Right kidney (tissue), 1 donor: ENCODE measurements around the gene ANO7.

ENCODE experiments used
- DNase-seq: peaks from one replicate; pipeline ENCODE4 v3.0.0-alpha.2; 2016

ANO7 gene

DNA sequence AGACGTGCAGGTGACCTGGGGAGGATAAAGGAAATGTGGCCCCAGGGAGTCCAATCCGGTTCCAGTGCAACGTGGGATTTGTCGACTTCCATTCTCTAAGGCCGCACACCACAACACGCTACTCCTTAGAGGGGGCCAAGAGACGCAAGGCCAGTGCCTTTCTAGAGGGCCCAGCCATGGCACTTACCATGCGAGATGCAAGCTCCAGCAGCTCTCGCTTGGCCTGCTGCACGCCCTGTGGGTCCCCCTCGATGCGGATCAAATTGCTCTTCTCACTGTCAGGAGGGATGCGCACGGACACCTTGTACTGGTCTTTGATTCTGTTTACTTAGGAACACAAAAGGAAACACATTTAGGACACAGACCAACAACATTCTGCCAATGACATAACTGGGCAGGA is 61.2 kb downstream of the ANO7 start:
- no peak for DNase-seq

DNA sequence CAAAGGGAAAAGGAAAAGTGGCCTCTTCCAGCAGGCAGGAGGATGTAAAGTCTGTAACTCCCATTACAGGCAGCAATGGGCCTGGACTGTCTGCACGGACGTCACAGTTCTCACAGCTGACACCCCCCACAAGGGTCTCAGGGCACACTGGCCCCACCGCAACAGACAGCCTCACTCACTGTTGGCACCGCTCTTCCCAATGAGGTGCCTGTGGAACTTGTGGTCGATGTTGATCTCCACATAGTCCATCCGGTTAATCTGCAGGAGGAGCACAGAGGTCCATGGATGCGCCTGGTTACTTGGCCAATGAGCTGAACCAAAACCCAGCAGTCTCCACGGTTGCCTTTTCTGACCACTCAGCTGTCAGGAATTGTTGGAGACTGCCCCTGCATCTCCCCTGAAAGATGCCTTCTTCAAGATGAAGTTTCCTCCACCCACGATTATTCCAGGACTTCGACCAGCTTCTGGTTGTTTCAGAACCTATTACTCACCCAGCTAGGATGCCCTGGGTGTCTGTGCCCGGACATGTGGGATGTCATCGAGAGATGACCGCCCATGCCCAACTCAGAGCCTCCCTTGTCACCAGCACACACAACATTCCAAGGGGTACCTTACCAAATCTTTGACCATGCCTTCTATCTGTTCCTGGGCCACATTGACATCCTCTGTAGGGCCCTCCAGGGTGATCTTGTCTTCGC is 64.5 kb downstream of the ANO7 start:
- DNase-seq: no peak

DNA sequence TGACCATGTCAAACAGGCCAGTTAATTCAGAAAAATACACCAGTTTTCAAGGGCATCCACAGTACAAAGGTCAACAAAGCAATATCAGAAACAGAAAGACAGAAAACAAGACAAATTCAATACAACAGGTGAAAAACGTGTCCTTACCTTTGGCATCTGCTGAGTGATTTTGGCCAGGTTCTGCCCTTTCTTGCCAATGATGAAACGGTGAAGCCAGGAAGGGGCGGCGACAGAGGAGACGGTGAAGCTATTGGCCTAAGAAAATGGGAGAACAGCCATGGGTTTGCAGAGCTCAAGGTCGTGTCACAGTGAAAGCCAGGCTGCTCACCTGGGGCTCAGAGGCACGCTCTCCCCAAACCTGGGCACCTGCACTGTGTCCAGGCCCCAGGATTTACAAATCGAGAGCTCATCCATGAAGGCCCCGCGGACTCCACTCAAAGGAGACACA is 66.5 kb downstream of the ANO7 start:
- no peak for DNase-seq

DNA sequence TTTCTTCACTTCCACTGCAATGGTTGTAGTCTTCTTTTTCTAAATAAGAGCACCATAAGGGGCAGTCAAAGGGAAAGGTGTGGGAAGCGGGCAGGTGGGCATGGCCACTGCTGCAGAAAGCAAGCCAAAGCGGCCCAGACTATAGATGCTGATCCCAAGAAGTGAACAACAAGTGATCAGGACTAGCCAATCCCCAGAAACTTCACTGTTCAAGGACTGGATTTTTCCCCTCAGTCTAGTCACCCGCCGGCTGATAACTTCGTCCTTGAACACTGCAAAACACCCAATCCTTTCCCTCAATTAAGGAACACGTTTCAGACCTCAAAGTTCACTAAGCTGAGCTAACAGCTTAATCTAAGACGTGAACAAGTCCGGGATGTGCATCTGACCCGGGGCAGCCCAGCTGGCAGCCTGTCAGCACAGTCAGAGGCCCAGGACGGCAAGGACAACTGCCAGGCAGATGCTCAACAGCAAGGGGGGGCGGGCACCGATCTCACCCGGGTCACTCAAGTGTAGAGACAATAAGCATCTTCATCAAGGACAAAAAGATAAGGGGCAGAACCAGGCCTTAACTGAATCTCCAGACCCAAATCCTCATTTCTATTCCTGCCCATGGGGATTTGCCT is 67.2 kb downstream of the ANO7 start:
- DNase-seq: no peak

DNA sequence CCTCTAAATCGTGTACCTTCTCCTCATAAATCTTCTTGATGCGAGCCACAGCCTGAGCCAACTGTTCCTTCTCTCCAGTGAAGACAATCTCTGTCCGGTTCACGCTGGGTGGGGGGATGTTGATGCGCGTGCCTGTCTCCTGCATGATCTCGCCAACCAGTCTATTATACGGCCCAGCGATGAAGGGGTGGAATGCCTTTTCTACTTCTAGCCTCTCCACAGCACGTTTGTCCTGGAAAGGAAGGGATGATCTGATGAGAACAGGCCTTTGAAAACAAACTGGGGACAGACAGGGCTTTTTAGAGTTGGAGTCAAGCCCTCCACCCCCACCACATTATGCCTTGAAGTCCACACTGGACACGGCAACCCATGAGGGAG is 67.7 kb downstream of the ANO7 start:
- no peak for DNase-seq

DNA sequence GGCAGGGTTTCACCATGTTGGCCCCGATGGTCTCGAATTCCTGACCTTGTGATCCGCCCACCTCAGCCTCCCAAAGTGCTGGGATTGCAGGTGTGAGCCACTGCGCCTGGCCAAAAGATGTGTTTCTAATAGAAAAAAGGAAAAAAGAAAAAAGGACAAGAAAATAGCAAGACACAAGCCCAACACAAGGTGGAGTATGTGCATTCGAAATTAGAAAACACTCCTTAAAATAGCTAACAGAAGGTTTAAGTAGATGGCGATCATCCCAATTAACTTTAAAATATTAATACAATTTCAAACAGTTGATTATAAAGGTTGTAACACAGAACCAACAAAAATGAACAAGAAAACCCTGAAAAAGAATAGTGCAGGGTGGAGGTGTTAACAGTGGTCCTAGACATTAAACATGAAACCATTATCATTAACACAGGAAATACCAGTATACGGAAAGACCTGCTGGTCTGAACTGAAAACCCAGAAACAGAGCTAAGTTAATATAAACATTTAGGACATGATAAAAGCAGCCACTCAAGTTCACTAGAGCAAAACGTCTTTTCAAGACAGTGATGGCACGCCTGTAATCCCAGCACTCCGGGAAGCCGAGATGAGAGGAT is 69.0 kb downstream of the ANO7 start:
- DNase-seq: no peak

DNA sequence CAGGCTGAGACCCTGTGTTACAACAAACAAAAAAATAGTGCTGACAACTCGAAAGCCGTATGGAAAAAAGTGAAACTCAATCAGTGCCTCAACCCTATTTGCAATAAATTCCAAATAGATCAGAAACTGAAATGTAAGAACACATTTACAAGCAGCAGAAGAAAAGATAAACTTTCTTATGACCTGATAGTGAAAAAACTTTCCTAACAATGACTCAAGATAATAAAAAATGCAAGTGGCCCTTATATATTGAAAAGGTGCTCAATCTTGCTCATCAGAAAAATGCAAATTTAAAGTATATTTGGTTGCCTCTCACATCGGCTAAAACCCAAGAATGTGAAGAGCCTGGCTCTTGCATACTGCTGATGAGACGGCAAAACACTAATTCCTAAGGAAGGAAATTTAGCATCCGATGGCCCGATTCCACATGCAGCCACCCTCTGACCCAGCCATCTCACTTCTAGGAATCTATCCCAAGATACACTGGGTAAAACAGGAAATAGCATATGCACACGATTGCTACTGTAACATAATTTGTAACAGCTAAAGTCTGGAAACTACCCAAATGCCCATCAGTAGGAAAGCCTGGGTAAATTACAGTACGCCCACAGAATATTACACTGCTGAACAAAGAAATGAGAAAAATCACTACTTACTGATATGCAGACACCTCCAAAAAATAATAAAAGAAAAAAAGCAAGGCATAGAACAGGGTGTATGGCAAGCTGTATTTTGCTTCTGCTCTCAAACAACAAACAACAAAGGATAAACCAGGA is 70.2 kb downstream of the ANO7 start:
- DNase-seq: no peak

DNA sequence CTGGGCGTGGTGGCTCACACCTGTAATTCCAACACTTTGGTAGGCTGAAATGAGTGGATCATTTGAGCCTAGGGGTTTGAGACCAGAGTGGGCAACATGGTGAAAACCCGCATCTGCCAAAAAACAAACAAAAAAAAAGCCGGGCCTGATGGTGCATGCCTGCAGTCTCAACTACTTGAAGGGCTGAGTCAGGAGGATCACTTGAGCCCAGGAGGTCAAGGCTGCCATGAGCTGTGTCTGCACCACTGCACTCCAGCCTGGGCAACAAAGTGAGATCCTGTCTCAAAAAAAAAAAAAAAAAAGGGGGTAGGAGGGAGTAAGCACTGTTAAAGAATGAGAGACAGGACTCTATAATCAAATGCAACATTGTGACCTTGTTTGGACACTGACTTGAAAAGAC is 72.4 kb downstream of the ANO7 start:
- no peak for DNase-seq

DNA sequence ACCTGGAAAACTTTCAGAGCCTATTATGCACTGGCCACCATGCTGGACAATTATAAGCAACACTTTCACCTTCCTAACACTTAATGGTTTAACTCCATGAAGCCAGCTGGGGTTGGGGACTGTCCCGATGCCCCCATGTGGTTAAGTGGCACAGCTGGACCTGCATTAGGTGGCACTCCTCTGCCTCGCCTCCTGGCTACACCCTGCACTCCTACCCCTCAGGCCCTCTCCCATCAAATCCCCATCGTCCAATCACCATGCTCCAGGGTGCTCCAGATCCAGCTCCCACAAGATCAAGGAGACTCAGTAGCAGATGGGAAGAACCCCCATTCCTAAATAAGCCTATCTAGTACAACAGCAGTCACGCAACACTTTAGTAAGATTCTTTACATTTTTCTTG is 73.2 kb downstream of the ANO7 start:
- no peak for DNase-seq

DNA sequence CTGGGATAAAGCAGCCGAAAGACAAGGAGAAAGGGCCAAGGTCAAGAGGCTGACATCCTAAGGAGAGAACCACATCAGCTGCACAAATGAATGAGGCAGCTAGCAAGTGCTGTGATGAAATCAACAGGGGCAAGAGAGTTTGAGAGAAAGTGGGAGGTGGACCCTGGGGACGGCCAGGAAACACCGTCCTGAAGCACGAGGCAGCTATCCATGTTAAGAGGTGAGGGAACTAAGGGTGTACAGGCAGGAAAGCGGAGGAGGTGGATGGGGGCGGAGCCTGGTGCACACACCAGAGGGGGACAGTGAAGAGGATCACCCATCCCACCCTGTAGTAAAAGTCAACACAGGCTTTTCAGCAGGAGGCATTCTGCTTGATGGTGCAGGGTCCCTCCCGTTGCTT is 74.6 kb downstream of the ANO7 start:
- no peak for DNase-seq

DNA sequence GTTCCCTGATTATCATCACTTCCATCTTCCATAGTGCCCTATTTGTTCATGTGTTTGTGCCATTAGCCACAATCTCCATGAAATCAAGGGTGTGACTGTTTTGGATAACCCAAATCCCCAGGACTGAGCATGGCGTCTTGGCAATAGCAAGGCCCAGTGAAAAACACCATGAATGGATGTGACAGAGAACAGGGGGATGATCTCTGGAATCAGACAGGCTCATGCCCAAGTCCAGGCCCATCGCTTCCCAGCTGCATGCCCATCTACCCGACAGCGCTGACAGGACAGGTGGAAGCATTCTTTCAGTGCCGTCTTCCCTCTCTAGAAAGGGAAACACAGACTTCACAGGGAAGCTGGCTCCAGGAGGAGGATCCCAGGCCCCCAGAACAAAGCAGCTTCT is 77.0 kb downstream of the ANO7 start:
- DNase-seq: no peak

DNA sequence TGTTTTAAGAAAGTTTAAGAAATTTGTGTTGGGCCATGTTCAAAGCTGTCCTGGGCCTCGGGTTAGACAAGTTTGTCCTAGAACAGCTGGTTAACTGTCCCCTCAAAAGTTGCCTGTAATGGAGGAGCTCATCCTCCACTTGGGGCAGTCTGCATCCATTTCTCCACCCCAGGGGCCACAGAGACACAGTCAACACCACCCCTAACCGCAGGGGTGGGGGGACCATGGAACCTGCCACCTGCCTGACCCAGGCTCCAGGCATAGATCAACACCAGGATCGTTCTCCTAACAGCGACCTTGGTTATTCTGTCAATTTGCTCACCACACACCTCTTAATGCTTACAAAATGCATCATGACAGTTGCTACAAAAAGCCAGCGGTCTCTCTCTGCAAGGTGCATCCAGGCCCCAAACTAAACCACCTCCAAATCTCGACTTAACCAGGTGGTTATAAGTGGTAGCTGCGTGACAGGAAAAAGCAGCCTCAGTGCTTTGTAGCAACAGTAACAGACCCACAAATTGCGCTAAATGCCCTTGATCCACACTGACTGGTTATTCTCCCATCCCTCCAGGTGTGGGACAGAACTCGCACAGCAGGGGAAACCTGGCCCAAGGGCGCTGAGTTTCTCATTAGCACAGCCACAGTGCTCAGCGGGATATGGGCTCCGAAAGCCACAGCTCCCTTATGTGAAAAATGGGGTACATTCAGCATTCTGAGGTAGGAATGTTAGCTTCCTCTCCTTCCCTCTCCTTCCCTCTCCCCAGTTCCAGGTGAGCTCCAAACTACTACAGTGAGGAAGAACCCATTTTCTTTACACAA is 79.0 kb downstream of the ANO7 start:
- no peak for DNase-seq

DNA sequence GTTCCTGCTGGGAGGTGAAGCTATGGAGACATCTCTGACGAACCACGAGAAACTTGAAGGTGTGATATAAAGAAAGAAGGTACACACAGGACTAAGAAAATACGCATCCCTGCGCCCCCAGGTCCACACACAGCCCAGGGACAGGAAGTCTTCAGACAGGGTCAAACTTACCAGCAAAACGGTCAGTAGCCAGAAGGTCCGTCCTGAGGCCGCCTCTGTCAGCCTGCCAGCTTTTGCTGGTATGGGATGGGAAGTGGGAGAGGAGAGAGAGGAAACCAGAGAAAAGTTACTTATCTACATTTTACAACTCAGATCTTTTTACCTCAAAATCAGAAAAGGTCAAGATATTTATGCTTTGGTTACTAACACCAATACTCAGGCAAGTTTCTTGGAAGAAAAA is 79.8 kb downstream of the ANO7 start:
- DNase-seq: no peak

DNA sequence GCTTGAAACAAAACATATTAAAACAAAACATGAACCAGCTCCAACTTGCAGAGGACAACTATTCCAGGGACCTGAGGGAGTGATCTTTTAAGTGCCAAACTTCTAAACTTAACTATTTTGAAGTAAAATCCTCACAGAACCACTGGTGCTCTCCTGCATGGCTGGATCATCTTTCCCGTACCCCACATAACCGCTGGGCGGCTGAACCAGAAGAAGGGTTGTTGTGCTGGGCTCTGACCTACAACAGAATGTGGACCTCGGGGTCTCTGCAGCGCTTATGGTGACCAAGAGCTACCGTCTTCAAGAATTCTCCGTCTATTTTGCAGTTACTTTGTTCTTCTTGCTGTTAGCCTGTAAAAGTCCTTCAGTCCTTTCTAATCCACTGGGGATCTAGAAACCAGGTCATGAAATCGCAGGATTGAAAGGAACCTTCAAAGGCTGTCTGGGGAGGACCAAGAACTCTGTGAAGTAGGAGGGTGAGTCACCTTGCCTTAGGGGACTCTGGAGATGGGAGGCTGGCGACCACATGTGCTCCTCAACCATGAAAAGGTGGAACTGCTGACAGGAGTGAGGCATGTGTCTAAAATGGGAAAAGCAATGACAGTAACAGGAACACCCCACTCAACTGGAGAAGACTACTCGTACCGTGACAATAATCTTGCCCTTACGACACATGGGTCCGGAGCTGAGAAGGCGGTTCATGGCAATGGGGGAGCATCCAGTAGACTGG is 80.4 kb downstream of the ANO7 start:
- DNase-seq: no peak

DNA sequence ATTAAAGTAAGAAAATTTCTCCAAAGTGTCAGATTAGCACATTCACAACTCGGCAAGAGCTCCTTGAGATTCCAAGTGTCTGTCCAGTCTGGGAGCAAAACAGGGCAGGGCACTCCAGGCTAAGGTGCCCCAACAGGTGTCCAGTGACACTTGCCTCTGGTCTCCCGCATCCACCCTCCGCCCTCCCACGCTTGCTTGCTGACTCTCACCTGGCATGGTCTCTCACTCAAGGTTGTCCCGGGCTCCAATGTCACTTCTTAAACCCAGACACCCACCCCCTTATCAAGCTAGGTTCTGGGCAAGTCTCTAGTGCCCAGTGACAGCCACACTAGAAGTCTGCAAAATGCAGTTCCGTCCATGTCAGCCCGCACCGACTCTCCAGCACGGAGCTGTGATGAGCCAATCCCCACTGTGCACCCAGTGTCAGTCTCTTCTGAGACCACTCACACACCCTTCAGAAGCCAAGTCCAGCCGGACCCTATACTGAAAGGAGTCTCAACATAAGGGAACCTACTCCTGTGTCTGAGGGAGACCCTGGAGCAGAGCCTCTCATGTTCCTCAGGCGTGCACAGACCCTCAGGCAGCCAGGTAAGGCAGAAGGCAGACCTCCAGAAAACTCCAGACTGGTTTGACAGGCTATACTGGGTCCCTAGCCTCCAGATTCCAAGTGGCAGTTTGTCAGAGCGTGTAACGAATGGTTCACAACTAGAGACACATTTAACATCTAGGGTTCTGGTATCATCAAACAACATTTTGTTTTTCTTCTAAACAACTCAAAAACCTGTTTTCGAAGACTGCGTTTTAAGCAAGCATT is 81.4 kb downstream of the ANO7 start:
- no peak for DNase-seq

DNA sequence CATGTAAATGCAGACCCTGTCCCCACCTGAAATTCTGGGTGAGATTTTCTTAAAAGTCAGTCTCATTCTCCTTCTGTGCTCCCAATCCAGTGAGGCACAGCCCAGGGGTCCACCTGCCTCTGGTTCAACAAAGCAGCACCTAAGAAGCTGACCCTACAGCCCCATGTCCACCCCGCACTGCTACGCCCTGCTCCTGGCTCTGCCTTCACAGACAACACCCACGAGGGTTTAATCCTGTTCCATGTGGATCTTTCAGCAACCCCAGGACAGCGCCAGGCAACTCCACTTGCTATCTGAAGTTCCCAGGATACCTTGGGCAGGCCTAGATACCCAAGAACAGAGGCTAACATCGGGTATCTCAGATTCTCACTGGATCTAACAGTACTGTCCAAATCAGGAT is 82.1 kb downstream of the ANO7 start:
- no peak for DNase-seq

DNA sequence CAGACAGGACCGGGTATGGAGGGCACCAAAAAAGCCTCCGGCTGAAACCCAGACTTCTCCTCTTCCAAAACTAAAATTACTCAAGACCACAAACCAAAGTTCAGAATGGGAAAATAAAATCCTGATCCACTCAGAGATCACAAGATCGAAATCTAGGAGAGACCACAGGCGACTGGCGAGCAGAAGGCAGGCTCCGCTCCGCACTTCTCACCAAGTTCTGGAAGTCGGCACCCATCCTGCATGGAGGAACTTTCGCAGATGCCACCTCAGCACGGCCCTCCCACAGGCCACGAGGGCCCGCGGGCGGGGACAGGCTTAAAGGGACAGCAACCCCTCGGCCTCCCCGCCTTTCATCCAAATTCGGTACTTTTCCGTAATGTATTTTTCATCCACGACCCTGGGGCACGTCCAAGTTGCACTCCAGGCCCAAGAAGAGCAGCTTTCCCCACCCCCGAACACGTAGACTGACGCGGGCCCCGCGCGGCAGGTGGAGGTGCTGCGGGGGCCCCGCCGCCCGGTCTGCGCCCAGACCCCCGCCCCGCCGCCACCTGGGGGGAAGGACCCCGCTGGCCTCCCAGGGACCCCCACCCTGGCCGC is 83.3 kb downstream of the ANO7 start:
- DNase-seq: peak; percentile 64

DNA sequence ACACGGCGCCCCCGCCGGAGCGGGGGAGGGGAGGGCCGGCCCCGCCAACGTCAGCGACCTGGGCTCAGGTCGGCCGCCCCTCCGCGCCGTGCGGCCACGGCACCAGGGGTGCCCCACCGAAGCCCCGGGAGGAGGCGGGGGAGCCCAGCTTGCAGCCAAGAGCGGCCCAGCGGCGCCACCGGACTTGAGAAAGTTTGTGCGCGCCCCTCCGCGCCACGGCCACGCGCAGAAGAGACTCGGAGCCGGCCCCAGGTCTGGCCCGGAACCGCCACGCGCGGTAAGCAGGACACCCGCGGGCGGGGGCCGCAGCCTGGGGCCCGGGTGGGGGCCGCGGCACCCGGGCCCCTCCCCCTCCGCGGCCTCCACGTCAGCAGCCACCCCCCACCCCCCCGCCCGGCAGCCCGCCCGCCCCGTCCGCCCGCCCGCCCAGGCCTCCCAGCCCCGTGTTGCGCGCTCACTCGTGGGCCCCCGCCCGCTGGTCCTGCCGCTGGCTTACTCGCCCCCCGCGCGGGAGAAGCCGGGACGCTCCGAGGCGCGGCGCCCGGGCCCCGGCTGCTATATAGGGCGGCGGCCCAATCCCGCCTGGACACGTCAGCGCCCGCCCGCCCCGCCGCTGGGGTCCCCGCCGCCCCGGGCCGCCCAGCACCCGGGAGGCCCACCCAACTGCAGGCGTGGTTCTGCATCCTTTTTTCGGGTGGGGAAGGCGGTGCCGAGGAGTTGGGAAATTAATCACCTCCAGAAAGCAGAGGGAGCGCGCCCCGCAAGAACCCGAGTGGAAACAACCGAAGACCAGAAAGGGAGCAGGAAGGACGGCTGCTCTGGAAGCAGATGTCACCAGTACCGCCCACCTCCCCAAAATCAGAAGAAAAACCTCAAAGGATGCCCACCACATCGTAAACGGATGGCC is 84.1 kb downstream of the ANO7 start:
- peak; percentile 64 for DNase-seq
